ENCODE data around the gene STUB1. TPM values are rescaled to one million over a fixed set of nuclear protein-coding genes. Genes with fewer than 3 reads are reported as not detected.

Gene STUB1
- total RNA-seq, 1 experiment from 2014 or later = 102 TPM

DNA sequence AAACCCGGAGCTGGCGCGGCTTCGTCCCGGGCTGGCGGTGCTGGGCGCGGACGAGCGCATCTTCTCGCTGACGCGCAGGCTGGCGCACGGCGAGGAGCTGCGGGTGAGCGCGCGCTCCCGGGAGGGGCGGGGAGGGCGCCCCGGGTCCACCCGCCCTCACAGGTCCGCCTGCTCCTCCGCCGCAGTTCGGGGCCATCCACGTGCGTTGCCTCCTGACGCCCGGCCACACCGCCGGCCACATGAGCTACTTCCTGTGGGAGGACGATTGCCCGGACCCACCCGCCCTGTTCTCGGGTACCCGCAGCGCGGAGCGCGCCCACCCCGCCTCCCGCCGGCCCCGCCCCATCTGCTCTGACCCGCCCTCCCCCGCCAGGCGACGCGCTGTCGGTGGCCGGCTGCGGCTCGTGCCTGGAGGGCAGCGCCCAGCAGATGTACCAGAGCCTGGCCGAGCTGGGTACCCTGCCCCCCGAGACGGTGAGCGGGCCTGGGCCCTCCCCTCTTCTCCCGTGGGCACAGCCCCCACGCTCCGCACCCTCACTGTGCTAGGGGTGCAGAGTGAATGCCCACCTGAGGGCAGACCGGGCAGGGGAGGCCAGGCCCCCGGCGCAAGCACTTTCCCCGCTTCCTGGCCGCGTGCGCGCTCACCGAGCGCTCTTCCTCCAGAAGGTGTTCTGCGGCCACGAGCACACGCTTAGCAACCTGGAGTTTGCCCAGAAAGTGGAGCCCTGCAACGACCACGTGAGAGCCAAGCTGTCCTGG, 48.1 kb downstream of the STUB1 start:
- H3K23me2 ChIP-seq (ENCODE audit: insufficient read length, low read depth, low read length, poor library complexity, severe bottlenecking) = peaks cover 11% of the 10 kb centered on the region
- H2BK12ac ChIP-seq (ENCODE audit: insufficient read length, low read depth, low read length) = no peak overlapping the region
- H3K79me1 ChIP-seq (ENCODE audit: insufficient read depth, low read depth, low read length, poor library complexity, severe bottlenecking) = no peaks in the 10 kb centered on the region
- no peak overlapping the region for H3K4ac ChIP-seq (ENCODE audit: low read depth, low read length)
- Mint-ChIP-seq H3K4me1 (no peaks in the 10 kb centered on the region), H3K9me3 (no peaks in the 10 kb centered on the region), H3K27ac (no peak overlapping the region), H3K27me3 (ENCODE audit: low read depth) (peaks cover 12% of the 10 kb centered on the region), H3K4me3 (peak overlapping the region; percentile 61 to 79), H3K36me3 (ENCODE audit: insufficient read depth in 1 of 3, low read depth in 3 of 3) (peaks cover 0 to 8% (median 0%) of the 10 kb centered on the region in 3 experiments; a peak in 2 of 7 replicates)
- H3K4me2 ChIP-seq (ENCODE audit: insufficient read depth, insufficient read length, low read length) = peak overlapping the region; percentile 87
- peak overlapping the region; percentile 40 for H3K9ac ChIP-seq (ENCODE audit: extremely low read depth, insufficient read length, low read length)
- H2BK20ac ChIP-seq (ENCODE audit: low read depth, low read length, poor library complexity, severe bottlenecking) = no peak overlapping the region
- no peak overlapping the region for H2AK5ac ChIP-seq (ENCODE audit: insufficient read length, low read length)
- no peaks in the 10 kb centered on the region for H3K27me3 ChIP-seq (ENCODE audit: insufficient read depth, low read length)
- no peak overlapping the region for H3K18ac ChIP-seq (ENCODE audit: insufficient read length, low read depth, low read length)
- H3K9me3 ChIP-seq (ENCODE audit: control insufficient read depth, low read depth, low read length) = no peaks in the 10 kb centered on the region
- H4K20me1 ChIP-seq (ENCODE audit: control insufficient read depth, insufficient read depth, insufficient read length) = no peaks in the 10 kb centered on the region
- peak; percentile 87 for DNase-seq
- no peaks in the 10 kb centered on the region for H3K4me1 ChIP-seq (ENCODE audit: insufficient read depth, low read length)
- H2BK15ac ChIP-seq (ENCODE audit: low read depth, low read length) = no peak overlapping the region
- no peaks in the 10 kb centered on the region for H3K79me2 ChIP-seq (ENCODE audit: insufficient read depth, low read length)
- TF ChIP-seq, protein P1, sequence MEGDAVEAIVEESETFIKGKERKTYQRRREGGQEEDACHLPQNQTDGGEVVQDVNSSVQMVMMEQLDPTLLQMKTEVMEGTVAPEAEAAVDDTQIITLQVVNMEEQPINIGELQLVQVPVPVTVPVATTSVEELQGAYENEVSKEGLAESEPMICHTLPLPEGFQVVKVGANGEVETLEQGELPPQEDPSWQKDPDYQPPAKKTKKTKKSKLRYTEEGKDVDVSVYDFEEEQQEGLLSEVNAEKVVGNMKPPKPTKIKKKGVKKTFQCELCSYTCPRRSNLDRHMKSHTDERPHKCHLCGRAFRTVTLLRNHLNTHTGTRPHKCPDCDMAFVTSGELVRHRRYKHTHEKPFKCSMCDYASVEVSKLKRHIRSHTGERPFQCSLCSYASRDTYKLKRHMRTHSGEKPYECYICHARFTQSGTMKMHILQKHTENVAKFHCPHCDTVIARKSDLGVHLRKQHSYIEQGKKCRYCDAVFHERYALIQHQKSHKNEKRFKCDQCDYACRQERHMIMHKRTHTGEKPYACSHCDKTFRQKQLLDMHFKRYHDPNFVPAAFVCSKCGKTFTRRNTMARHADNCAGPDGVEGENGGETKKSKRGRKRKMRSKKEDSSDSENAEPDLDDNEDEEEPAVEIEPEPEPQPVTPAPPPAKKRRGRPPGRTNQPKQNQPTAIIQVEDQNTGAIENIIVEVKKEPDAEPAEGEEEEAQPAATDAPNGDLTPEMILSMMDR (conservative IDR thresholded peaks at IDR 0.05) = no peak
- no peak overlapping the region for H3K23ac ChIP-seq (ENCODE audit: insufficient read length, low read depth, low read length)
- H3T11ph ChIP-seq (ENCODE audit: low read length) = no peak overlapping the region
- H4K8ac ChIP-seq (replicated peaks; ENCODE audit: insufficient read length, low read depth, low read length) = no peak overlapping the region
- H4K5ac ChIP-seq (ENCODE audit: insufficient read length, low read depth, low read length) = no peak overlapping the region
- H3K27ac ChIP-seq (ENCODE audit: insufficient read length, low read depth, low read length) = no peak overlapping the region
- no peak overlapping the region for H2BK120ac ChIP-seq (ENCODE audit: low read depth, low read length, poor library complexity, severe bottlenecking)
- no peak overlapping the region for H3K14ac ChIP-seq (ENCODE audit: insufficient read depth, low read length)
- H2AFZ ChIP-seq (ENCODE audit: low read length) = no peak overlapping the region
- no peak overlapping the region for H3K56ac ChIP-seq (ENCODE audit: insufficient read length, low read depth, low read length)
- no peak overlapping the region for H4K91ac ChIP-seq (ENCODE audit: insufficient read length, low read depth, low read length)
- WGBS (ENCODE audit: extremely low coverage, insufficient read length, low lambda C conversion rate) = no CpG with 5 or more reads among the region's 80 CpGs
- no peak overlapping the region for H2BK5ac ChIP-seq (ENCODE audit: insufficient read length, low read length)

Measured in H9 (cell line).